OCI-LY1 (cell line): ENCODE measurements around the gene VCPKMT.

Experiments
- CTCF ChIP-seq: fragments of 200-600 bp; sonication (generic), shearing (Covaris generic); IDR thresholded peaks from 2 replicates; pipeline ENCODE4 v1.5.1; 2017; ENCODE audit warnings: mild to moderate bottlenecking, antibody characterized with exemption, low read length, moderate library complexity, mixed read lengths
- EZH2 ChIP-seq: fragments of 200-600 bp; sonication (generic), shearing (Covaris generic); IDR thresholded peaks from 2 replicates; pipeline ENCODE4 v1.8.0; 2017; ENCODE audit warnings: borderline replicate concordance, mixed run types, mild to moderate bottlenecking, antibody characterized with exemption, low read length, moderate library complexity, mixed read lengths

GRCh38 chr14:50059763-50060616 lies 56.4 kb downstream of the VCPKMT start:
- TF ChIP-seq CTCF (no peak), EZH2 (no peak)
